Kasumi-1 (cell line): ENCODE results near the gene NUP98.
"Not testable (repeated sequence)": the region's sequence is repeated elsewhere in the genome, so short reads cannot be mapped to it uniquely, and the experiment has no call there.

Experiments used
- DNase-seq, 2 experiments: peaks; one replicate each; lab custom pipeline; 2025; lab: John Stamatoyannopoulos, UW

The NUP98 gene

GRCh38 chr11:3826721-3827120 lies 29.4 kb upstream of the NUP98 start:
- no peak for DNase-seq

- DNase-seq = no peak
These were observed 28.3 kb upstream of the NUP98 start for GRCh38 chr11:3825473-3826154.

- DNase-seq = peak; percentile 82 to 90
These were observed 27.5 kb upstream of the NUP98 start for GRCh38 chr11:3824714-3825472.

- no peak for DNase-seq
These were observed 26.6 kb upstream of the NUP98 start for GRCh38 chr11:3823762-3824506.

GRCh38 chr11:3823303-3823702 lies 25.9 kb upstream of the NUP98 start:
- no peak for DNase-seq

GRCh38 chr11:3822312-3822711 lies 25.0 kb upstream of the NUP98 start:
- DNase-seq = no peak

GRCh38 chr11:3820971-3821370 lies 23.6 kb upstream of the NUP98 start:
- no peak for DNase-seq

GRCh38 chr11:3817181-3817800 lies 19.9 kb upstream of the NUP98 start:
- DNase-seq = no peak

GRCh38 chr11:3816673-3817072 lies 19.3 kb upstream of the NUP98 start:
- DNase-seq = no peak

GRCh38 chr11:3815845-3816244 lies 18.5 kb upstream of the NUP98 start:
- DNase-seq = no peak

GRCh38 chr11:3814832-3815231 lies 17.5 kb upstream of the NUP98 start:
- not testable (repeated sequence) for DNase-seq

- DNase-seq = no peak
These were observed 13.6 kb upstream of the NUP98 start for GRCh38 chr11:3810951-3811350.

- DNase-seq = no peak
These were observed 13.1 kb upstream of the NUP98 start for GRCh38 chr11:3810446-3810845.

- no peak for DNase-seq
These were observed 12.2 kb upstream of the NUP98 start for GRCh38 chr11:3809624-3809928.

GRCh38 chr11:3808861-3809623 lies 11.7 kb upstream of the NUP98 start:
- DNase-seq = peak; percentile 74 to 77

GRCh38 chr11:3807909-3808860 lies 10.8 kb upstream of the NUP98 start, which contains the start of gene PGAP2:
PGAP2 (plus strand) TSS chr11:3808560; CDS start chr11:3811260, 2,700 bp downstream.
- peak; percentile 73 to 74 for DNase-seq

- DNase-seq = no peak
These were observed 6.6 kb upstream of the NUP98 start for GRCh38 chr11:3803726-3804495.

GRCh38 chr11:3802011-3802790 lies 4.8 kb upstream of the NUP98 start:
- DNase-seq = no peak

GRCh38 chr11:3799873-3800272 lies 2.5 kb upstream of the NUP98 start:
- no peak for DNase-seq
